ENCODE measurements around the gene YEATS2. TPM values are rescaled to one million over a fixed set of nuclear protein-coding genes. Genes with fewer than 3 reads are reported as not detected.

The YEATS2 gene
- total RNA-seq, 4 donors from 2014 or later: 15.4 to 54.7 (median 40.6) TPM

- H3K27ac ChIP-seq: no peak overlapping the region
- H3K36me3 ChIP-seq: no peaks in the 10 kb centered on the region
- no peaks in the 10 kb centered on the region for H3K4me1 ChIP-seq
- no peak for TF ChIP-seq POLR2A (IDR thresholded peaks at IDR 0.05)
- no peak for TF ChIP-seq CTCF (IDR thresholded peaks at IDR 0.05)
- no peaks in the 10 kb centered on the region for H3K9me3 ChIP-seq
- intact Hi-C loops (cut with DNase I; ENCODE audit: low total_unique reads): no loop called here
- H3K4me3 ChIP-seq: no peak overlapping the region
- H3K27me3 ChIP-seq: no peaks in the 10 kb centered on the region
- DNase-seq: no peak
Measured at GRCh38 chr3:183833516-183833915, 135.9 kb downstream of the YEATS2 start.

- no peaks in the 10 kb centered on the region for H3K9me3 ChIP-seq
- no peak for TF ChIP-seq CTCF (IDR thresholded peaks at IDR 0.05)
- no peak for TF ChIP-seq POLR2A (IDR thresholded peaks at IDR 0.05)
- H3K4me3 ChIP-seq: no peak overlapping the region
- no peaks in the 10 kb centered on the region for H3K4me1 ChIP-seq
- no peak overlapping the region for H3K27ac ChIP-seq
- no peaks in the 10 kb centered on the region for H3K27me3 ChIP-seq
- intact Hi-C loops (cut with DNase I; ENCODE audit: low total_unique reads): no loop called here
- no peaks in the 10 kb centered on the region for H3K36me3 ChIP-seq
- no peak for DNase-seq
Measured at GRCh38 chr3:183837390-183837789, 139.8 kb downstream of the YEATS2 start.

GRCh38 chr3:183837894-183838293 is 140.3 kb downstream of the YEATS2 start:
- intact Hi-C loops (cut with DNase I; ENCODE audit: low total_unique reads): no loop called here
- DNase-seq: no peak
- TF ChIP-seq CTCF (IDR thresholded peaks at IDR 0.05) (no peak), POLR2A (IDR thresholded peaks at IDR 0.05) (no peak)
- Histone ChIP-seq H3K27ac (no peak overlapping the region), H3K4me1 (no peaks in the 10 kb centered on the region), H3K36me3 (no peaks in the 10 kb centered on the region), H3K4me3 (no peak overlapping the region), H3K27me3 (no peaks in the 10 kb centered on the region), H3K9me3 (no peaks in the 10 kb centered on the region)

GRCh38 chr3:183839751-183840150 is 142.2 kb downstream of the YEATS2 start:
- H3K27ac ChIP-seq: no peak overlapping the region
- no peak for DNase-seq
- H3K27me3 ChIP-seq: no peaks in the 10 kb centered on the region
- H3K36me3 ChIP-seq: no peaks in the 10 kb centered on the region
- H3K4me3 ChIP-seq: no peak overlapping the region
- H3K9me3 ChIP-seq: no peaks in the 10 kb centered on the region
- TF ChIP-seq CTCF (IDR thresholded peaks at IDR 0.05): no peak
- TF ChIP-seq POLR2A (IDR thresholded peaks at IDR 0.05): no peak
- no peaks in the 10 kb centered on the region for H3K4me1 ChIP-seq
- intact Hi-C loops (cut with DNase I; ENCODE audit: low total_unique reads): no loop called here

DNA sequence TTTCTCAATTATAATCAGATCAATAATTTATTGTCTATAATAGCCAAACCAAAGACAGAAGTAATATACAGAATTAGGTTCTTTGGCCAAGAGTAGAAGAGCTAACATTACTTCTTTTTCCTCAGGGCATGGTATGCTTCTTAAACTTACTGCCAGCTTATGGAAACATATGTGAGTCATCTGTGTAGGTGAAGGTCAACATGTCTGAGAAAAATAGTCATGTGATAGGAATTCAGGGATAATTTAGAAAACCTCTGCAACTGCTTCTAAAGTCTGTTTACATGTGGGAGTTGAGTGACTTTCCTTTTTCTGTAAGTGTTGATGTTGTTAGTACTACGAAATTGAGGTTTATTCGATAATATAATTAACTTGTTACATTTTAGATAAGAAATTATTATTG is 147.0 kb downstream of the YEATS2 start:
- Histone ChIP-seq H3K4me1 (no peaks in the 10 kb centered on the region), H3K9me3 (no peaks in the 10 kb centered on the region), H3K36me3 (no peaks in the 10 kb centered on the region), H3K27me3 (no peaks in the 10 kb centered on the region), H3K27ac (no peak overlapping the region), H3K4me3 (no peak overlapping the region)
- TF ChIP-seq CTCF (IDR thresholded peaks at IDR 0.05): no peak
- no peak for TF ChIP-seq POLR2A (IDR thresholded peaks at IDR 0.05)
- no peak for DNase-seq
- intact Hi-C loops (cut with DNase I; ENCODE audit: low total_unique reads): no loop called here

Data from uterus (tissue), 4 donors.